PC-3 (cell line): Measurements from ENCODE around the gene IRAG1.

ENCODE experiments used
- CTCF ChIP-seq: fragments of 300-600 bp; sonication (generic); conservative IDR thresholded peaks from 2 replicates; pipeline ENCODE4 v1.5.1; 2017; ENCODE audit warnings: antibody characterized with exemption, low read depth, mild to moderate bottlenecking, low read length
- EZH2 ChIP-seq: fragments of 300-600 bp; sonication (generic); IDR thresholded peaks from one replicate; pipeline ENCODE4 v1.6.1; 2017; ENCODE audit warnings: antibody characterized with exemption, mild to moderate bottlenecking, low read length; ENCODE audit not compliant: unreplicated experiment

DNA sequence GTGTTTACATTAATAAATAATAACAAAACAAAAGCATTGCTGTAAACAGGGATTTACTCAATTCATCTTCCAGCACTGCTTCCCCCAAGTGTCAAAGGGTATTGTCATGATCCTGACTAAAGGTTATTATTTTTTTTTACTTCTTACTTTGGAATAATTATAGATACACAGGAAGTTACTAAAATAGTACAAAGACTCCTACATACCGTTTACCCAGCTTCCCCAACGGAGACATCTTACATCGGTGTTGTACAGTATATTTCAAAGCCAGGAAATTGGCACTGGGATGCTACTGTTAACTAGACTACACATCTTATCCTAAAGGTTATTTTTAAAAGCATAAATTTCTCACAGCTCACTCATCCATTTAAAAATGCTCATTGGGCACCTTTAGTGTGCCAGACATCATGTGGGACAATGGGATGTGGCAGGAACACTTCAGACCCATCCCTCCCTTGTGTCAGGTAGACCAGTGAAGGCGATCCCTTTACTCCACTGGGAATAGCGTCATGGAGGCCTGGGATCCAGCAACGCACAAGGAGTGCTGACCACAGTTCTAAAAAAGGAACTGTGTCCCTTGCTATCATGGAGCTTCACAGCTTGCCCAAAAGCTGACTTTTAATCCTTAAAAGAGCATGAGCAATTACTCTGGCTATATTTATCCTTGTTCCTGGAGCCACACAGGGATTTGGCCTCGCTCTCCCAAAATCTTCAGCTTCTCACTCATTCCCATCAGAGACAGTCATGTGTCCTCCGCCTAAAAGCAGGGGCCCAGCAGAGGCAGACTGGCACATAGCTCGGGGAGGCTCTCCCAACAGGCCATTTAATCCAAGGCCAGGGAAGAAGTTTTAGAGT, 3.1 kb upstream of the IRAG1 start:
- TF ChIP-seq CTCF (no peak), EZH2 (no peak)
